Heart left ventricle (tissue), 16 donors: ENCODE measurements around the gene RAN. TPM values are rescaled to one million over a fixed set of nuclear protein-coding genes. Genes with fewer than 3 reads are reported as not detected.
A peak's percentile ranks its signal among the peaks of the same experiment; 100 is the strongest.

Experiments
- ATAC-seq, 4 donors: fragments of 200-7000 bp; cut with Tn5 transposase; one replicate each; pipeline ENCODE4 v1.9.1; 2020 to 2022; ENCODE audit warnings: moderate library complexity in 4 of 4, mild to moderate bottlenecking in 3 of 4, moderate number of reproducible peaks in 1 of 4
- DNase-seq, 5 donors: peaks; one replicate each; pipeline ENCODE4 v3.0.0-alpha.2; 2020
- H3K27ac ChIP-seq, 12 donors: fragments of 200-600 bp; sonication (generic) in 4 of 12; one replicate each; pipeline versions ENCODE4 v1.5.0 to v1.8.0; 2016 to 2022; ENCODE audit warnings: mild to moderate bottlenecking in 2 of 12
- H3K27me3 ChIP-seq, 9 donors: fragments of 200-600 bp; sonication (generic) in 2 of 9; one replicate each; pipeline versions ENCODE4 v1.5.1 to v1.8.0; 2016 to 2022; ENCODE audit warnings: mild to moderate bottlenecking in 3 of 9
- H3K36me3 ChIP-seq, 9 donors: fragments of 200-600 bp; sonication (generic) in 2 of 9; one replicate each; pipeline versions ENCODE4 v1.5.0 to v1.8.0; 2018 to 2022; ENCODE audit warnings: mild to moderate bottlenecking in 2 of 9
- H3K4me1 ChIP-seq, 12 donors: fragments of 200-600 bp; sonication (generic) in 4 of 12; one replicate each; pipeline versions ENCODE4 v1.5.0 to v1.8.0; 2016 to 2022; ENCODE audit warnings: mild to moderate bottlenecking in 3 of 12
- H3K4me3 ChIP-seq, 12 donors: fragments of 200-600 bp; sonication (generic) in 4 of 12; one replicate each; pipeline versions ENCODE4 v1.5.0 to v1.8.0; 2017 to 2022; ENCODE audit warnings: mild to moderate bottlenecking in 9 of 12, moderate library complexity in 4 of 12
- H3K9me3 ChIP-seq, 12 donors: fragments of 200-600 bp; sonication (generic) in 4 of 12; one replicate each; pipeline versions ENCODE4 v1.5.0 to v1.8.0; 2016 to 2022; ENCODE audit warnings: mild to moderate bottlenecking in 1 of 12
- CTCF ChIP-seq, 12 donors: fragments of 200-600 bp; sonication (generic) in 4 of 12; IDR thresholded peaks; one replicate each; pipeline versions ENCODE4 v1.5.0 to v1.8.0; 2018 to 2022; ENCODE audit warnings: antibody characterized with exemption in 12 of 12, mild to moderate bottlenecking in 5 of 12
- POLR2A ChIP-seq, 2 donors: fragments of 450-650 bp; IDR thresholded peaks; one replicate each; pipeline ENCODE4 v1.6.1; 2017; ENCODE audit warnings: antibody characterized with exemption in 2 of 2, mild to moderate bottlenecking in 2 of 2, moderate library complexity in 2 of 2
- WGBS, 4 donors: extraction: QIAGEN DNeasy Blood & Tissue Kit in 2 of 4; methylation state at CpG; one replicate each; pipeline versions ENCODE4 v1.1.5 to v1.1.7; 2013 to 2018; 5-methylcytosine and 5-hydroxymethylcytosine counted together
- intact Hi-C, 10 donors: fragments of 100-400 bp; cut with DNase I; formaldehyde crosslinking; loops; one replicate each; pipeline versions ENCODE4 v1.11.1 to v1.14.2; 2022
- polyA plus RNA-seq, 2 donors: library from polyadenylated mRNA; stranded (reverse); fragments of 200-250 nt; gene quantifications; one replicate each; pipeline ENCODE4 v1.2.3, GENCODE V29; 2013
- total RNA-seq, 9 donors: library from RNA; depleted of rRNA in 2 of 9; stranded (reverse); fragments of >200 nt in 2 of 9; fragmentation: NEBNext Ultra II Directional in 3 of 9; extraction: Animal tissue kit (Norgen Biotek cat#: 25700) in 3 of 9; gene quantifications; one replicate each; pipeline versions ENCODE4 v1.1.0 to v1.2.4, GENCODE V29; 2016 to 2023
- donor health status: ischemic (EF 13 %, LVEDD 7.1; RV severe dilation, severe dysfunction).
- donor health status: healthy with polysubstance abuse.
- donor health status: DM: no; HTN: yes; CAD: no.
- donor health status: DM: no; HTN: no; CAD: no.
- donor health status: ischemic (EF 25% LVEDD 6.9; RV normal size, moderate dysfunction).
- donor health status: ischemic (EF 25% LVEDD 5.7; RV mildly dilated, moderate dysfunction).
- donor health status: healthy.
- donor health status: DM: yes; HTN: yes; CAD: no.
- donor health status: ischemic (EF 35%, LVEDD 5.7; RV mildly dilated, moderate dysfunction).
- donor health status: nonischemic (EF 11% LVEDD 7.7; RV severe dilation, severe dysfunction).
- donor health status: DM: yes; HTN: yes; CAD: no.
- donor health status: PGD.
- donor health status: ischemic (EF 29% LVEDD 5.4; RV normal size, mild dysfunction).
- donor health status: nonischemic (EF 23%, LVEDD 6.1; RV moderate dilation, normal function).

Gene RAN
- total and polyA plus RNA-seq, 11 donors: 85.6 to 646 (median 303) TPM

- WGBS, 4 donors: 41 to 56% (median 43%) methylated on average over 4 of the region's 4 CpGs
- H3K4me1 ChIP-seq: peaks cover 0 to 5% (median 0%) of the 10 kb centered on the region in 12 donors
- intact Hi-C loops: no loop called here
- no peak overlapping the region for H3K4me3 ChIP-seq
- no peaks in the 10 kb centered on the region for H3K27me3 ChIP-seq
- H3K27ac ChIP-seq: peak overlapping the region in 10 of 12 donors; percentile 8 to 71 (median 32)
- TF ChIP-seq CTCF (IDR thresholded peaks at IDR 0.05) (no peak), POLR2A (IDR thresholded peaks at IDR 0.05) (no peak)
- H3K9me3 ChIP-seq: peaks cover 0 to 7% (median 0%) of the 10 kb centered on the region in 12 donors
- H3K36me3 ChIP-seq: no peaks in the 10 kb centered on the region
- DNase-seq: no peak
- ATAC-seq: peak; percentile 34 to 59 (median 50)
These were observed 50.7 kb downstream of the RAN start for GRCh38 chr12:130922511-130922953.

- H3K27me3 ChIP-seq: peaks cover 0 to 7% (median 0%) of the 10 kb centered on the region in 9 donors
- H3K36me3 ChIP-seq: no peaks in the 10 kb centered on the region
- 78 to 85% (median 83%) methylated on average over 18 to 23 of the region's 23 CpGs for WGBS, 4 donors
- no peak overlapping the region for H3K4me3 ChIP-seq
- intact Hi-C loops: no loop called here
- peaks cover 0 to 7% (median 0%) of the 10 kb centered on the region in 12 donors for H3K9me3 ChIP-seq
- no peak for TF ChIP-seq CTCF (IDR thresholded peaks at IDR 0.05)
- TF ChIP-seq POLR2A (IDR thresholded peaks at IDR 0.05): no peak
- DNase-seq: no peak
- peaks cover 0 to 5% (median 0%) of the 10 kb centered on the region in 12 donors for H3K4me1 ChIP-seq
- peak overlapping the region in 1 of 12 donors; percentile 18 for H3K27ac ChIP-seq
- ATAC-seq: no peak
These were observed 53.2 kb downstream of the RAN start for GRCh38 chr12:130924966-130925665.

GRCh38 chr12:130925666-130926015, 53.8 kb downstream of the RAN start:
- ATAC-seq (no peak), DNase-seq (no peak)
- WGBS, 4 donors: 72 to 76% (median 74%) methylated on average over 7 of the region's 7 CpGs
- peaks cover 0 to 7% (median 0%) of the 10 kb centered on the region in 9 donors for H3K27me3 ChIP-seq
- TF ChIP-seq POLR2A (IDR thresholded peaks at IDR 0.05): no peak
- no peaks in the 10 kb centered on the region for H3K36me3 ChIP-seq
- peaks cover 0 to 7% (median 0%) of the 10 kb centered on the region in 12 donors for H3K9me3 ChIP-seq
- no peak overlapping the region for H3K4me3 ChIP-seq
- no peak overlapping the region for H3K27ac ChIP-seq
- peaks cover 0 to 5% (median 0%) of the 10 kb centered on the region in 12 donors for H3K4me1 ChIP-seq
- intact Hi-C loops: no loop called here

Other genes with a start within 250 kb of the RAN start
- gene RIMBP2, start 155.8 kb upstream of the RAN start, total RNA-seq: 1 to 10 TPM in 1 of 9 donors, not detected in 8; 2.1 TPM
- gene RIMBP2, start 155.8 kb upstream of the RAN start, polyA plus RNA-seq: not detected
- gene STX2, start 32.8 kb upstream of the RAN start, total RNA-seq: 10 to 100 TPM in 8 of 9 donors, 1 to 10 TPM in 1; 8.3 to 21.8 (median 11.1) TPM
- 10 to 100 TPM in 1 of 2 donors, 1 to 10 TPM in 1; 6.2 to 14.3 TPM for gene STX2, start 32.8 kb upstream of the RAN start, polyA plus RNA-seq
- 100 to 1,000 TPM in 2 of 9 donors, 10 to 100 TPM in 7; 36.3 to 109 (median 75.1) TPM for gene ADGRD1, start 81.8 kb downstream of the RAN start, total RNA-seq
- gene ADGRD1, start 81.8 kb downstream of the RAN start, polyA plus RNA-seq: 10 to 100 TPM; 22.7 to 25.7 TPM